ENCODE data around the gene FASN.

Gene FASN

GRCh38 chr17:82056729-82057621 is 41.1 kb downstream of the FASN start:
- DNase-seq (ENCODE audit: low read depth in 2 of 2), result no peak

- no peak for DNase-seq (ENCODE audit: low read depth in 2 of 2)
Observed at GRCh38 chr17:82055965-82056728, 41.9 kb downstream of the FASN start.

- no peak for DNase-seq (ENCODE audit: low read depth in 2 of 2)
Observed at GRCh38 chr17:82055023-82055964, 42.7 kb downstream of the FASN start.

GRCh38 chr17:82054351-82055022 is 43.5 kb downstream of the FASN start:
- DNase-seq (ENCODE audit: low read depth in 2 of 2), result no peak

- no peak for DNase-seq (ENCODE audit: low read depth in 2 of 2)
Observed at GRCh38 chr17:82053556-82054263, 44.3 kb downstream of the FASN start.

GRCh38 chr17:82053130-82053529 is 44.9 kb downstream of the FASN start:
- DNase-seq (ENCODE audit: low read depth in 2 of 2), result no peak

GRCh38 chr17:82052638-82053059 is 45.4 kb downstream of the FASN start:
- no peak for DNase-seq (ENCODE audit: low read depth in 2 of 2)

- DNase-seq (ENCODE audit: low read depth in 2 of 2), result peak; percentile 63 to 75
Observed at GRCh38 chr17:82051776-82052637, 46.0 kb downstream of the FASN start, which contains the start of the genes GPS1 and RFNG. Gene GPS1, plus strand, starts transcription at chr17:82051898. Its CDS starts 34 bp downstream, at chr17:82051932. Gene RFNG, minus strand, starts transcription at chr17:82051811. Its CDS starts 45 bp downstream, at chr17:82051766.

- no peak for DNase-seq (ENCODE audit: low read depth in 2 of 2)
Observed at GRCh38 chr17:82050761-82051641, 47.0 kb downstream of the FASN start.

- DNase-seq (ENCODE audit: low read depth in 2 of 2), result no peak
Observed at GRCh38 chr17:82050152-82050760, 47.8 kb downstream of the FASN start.

- DNase-seq (ENCODE audit: low read depth in 2 of 2), result no peak
Observed at GRCh38 chr17:82049521-82049971, 48.5 kb downstream of the FASN start.

GRCh38 chr17:82049106-82049505 is 48.9 kb downstream of the FASN start:
- DNase-seq (ENCODE audit: low read depth in 2 of 2), result no peak

GRCh38 chr17:82048571-82048971 is 49.5 kb downstream of the FASN start:
- no peak for DNase-seq (ENCODE audit: low read depth in 2 of 2)

- no peak for DNase-seq (ENCODE audit: low read depth in 2 of 2)
Observed at GRCh38 chr17:82047914-82048570, 50.0 kb downstream of the FASN start.

GRCh38 chr17:82047379-82047778 is 50.7 kb downstream of the FASN start:
- no peak for DNase-seq (ENCODE audit: low read depth in 2 of 2)

GRCh38 chr17:82046903-82047302 is 51.1 kb downstream of the FASN start:
- no peak for DNase-seq (ENCODE audit: low read depth in 2 of 2)

- no peak for DNase-seq (ENCODE audit: low read depth in 2 of 2)
Observed at GRCh38 chr17:82045936-82046484, 52.0 kb downstream of the FASN start.

All from stimulated activated CD8-positive, alpha-beta memory T cell treated with anti-CD3 and anti-CD28 coated beads, Interleukin-2, amount 100 ng/mL, for 1 hour (primary cell).